HFFc6 (cell line): ENCODE data around the gene ADAM8. TPM values are rescaled to one million over a fixed set of nuclear protein-coding genes. Genes with fewer than 3 reads are reported as not detected.

Experiments
- DNase-seq: peaks from one replicate; pipeline ENCODE4 v3.0.0-alpha.2; 2018
- H3K27ac Mint-ChIP-seq: 2 replicates; pipeline ENCODE4 v1.8.0; 2020; ENCODE audit warnings: mild to moderate bottlenecking, mixed read lengths
- H3K27me3 Mint-ChIP-seq: 2 replicates; pipeline ENCODE4 v1.8.0; 2021; ENCODE audit warnings: mild to moderate bottlenecking, moderate library complexity, mixed read lengths; ENCODE audit not compliant: insufficient read depth
- H3K36me3 Mint-ChIP-seq: 2 replicates; pipeline ENCODE4 v1.8.0; 2021; ENCODE audit warnings: low read depth, mixed read lengths
- H3K4me1 Mint-ChIP-seq: 2 replicates; pipeline ENCODE4 v1.8.0; 2020; ENCODE audit warnings: low read depth, mixed read lengths
- H3K4me3 Mint-ChIP-seq: 2 replicates; pipeline ENCODE4 v1.8.0; 2020; ENCODE audit warnings: mild to moderate bottlenecking, moderate library complexity, mixed read lengths
- H3K9me3 Mint-ChIP-seq: 2 replicates; pipeline ENCODE4 v1.8.0; 2020; ENCODE audit warnings: mild to moderate bottlenecking, mixed read lengths
- CTCF ChIP-seq: fragments of 200-600 bp; sonication (generic); IDR thresholded peaks from 2 replicates; pipeline ENCODE4 v1.5.0; 2021; ENCODE audit warnings: antibody characterized with exemption, mild to moderate bottlenecking
- total RNA-seq, 6 experiments: library from RNA; stranded (reverse); fragmentation: NEBNext Ultra II Directional; extraction: Animal tissue kit (Norgen Biotek cat#: 25700); gene quantifications; 2 replicates in 1 of 6; 3 replicates in 5 of 6; pipeline ENCODE4 v1.2.3, GENCODE V29; 2021

The ADAM8 gene
- total RNA-seq, 6 experiments from 2014 or later = 0.99 to 2.9 (median 1.2) TPM

GRCh38 chr10:133219782-133220181, 56.9 kb downstream of the ADAM8 start:
- Mint-ChIP-seq H3K36me3 (no peaks in the 10 kb centered on the region), H3K27ac (no peak overlapping the region), H3K4me1 (no peaks in the 10 kb centered on the region), H3K9me3 (peaks cover 18% of the 10 kb centered on the region; the same call in 1 of the 2 replicates), H3K4me3 (no peak overlapping the region), H3K27me3 (peaks cover 2% of the 10 kb centered on the region)
- TF ChIP-seq CTCF = no peak
- no peak for DNase-seq

GRCh38 chr10:133218891-133219290, 57.8 kb downstream of the ADAM8 start:
- Mint-ChIP-seq H3K4me3 (no peak overlapping the region), H3K9me3 (peaks cover 18% of the 10 kb centered on the region; the same call in 1 of the 2 replicates), H3K27ac (no peak overlapping the region), H3K36me3 (no peaks in the 10 kb centered on the region), H3K27me3 (peaks cover 2% of the 10 kb centered on the region), H3K4me1 (no peaks in the 10 kb centered on the region)
- TF ChIP-seq CTCF = no peak
- DNase-seq = no peak

- no peaks in the 10 kb centered on the region for H3K4me1 Mint-ChIP-seq
Measured at GRCh38 chr10:133217800-133218589, 58.7 kb downstream of the ADAM8 start.

GRCh38 chr10:133216776-133217175, 59.9 kb downstream of the ADAM8 start:
- Mint-ChIP-seq H3K27ac (no peak overlapping the region), H3K4me3 (no peak overlapping the region), H3K4me1 (no peaks in the 10 kb centered on the region), H3K9me3 (peaks cover 23% of the 10 kb centered on the region; the same call in 1 of the 2 replicates), H3K27me3 (peaks cover 4% of the 10 kb centered on the region), H3K36me3 (no peaks in the 10 kb centered on the region)
- no peak for DNase-seq
- TF ChIP-seq CTCF = no peak

More at GRCh38 chr10:133217800-133218589, 58.7 kb downstream of the ADAM8 start:
- Mint-ChIP-seq H3K9me3 (peaks cover 18% of the 10 kb centered on the region; the same call in 1 of the 2 replicates), H3K4me3 (no peak overlapping the region), H3K27me3 (peaks cover 2% of the 10 kb centered on the region), H3K27ac (no peak overlapping the region), H3K36me3 (no peaks in the 10 kb centered on the region)
- TF ChIP-seq CTCF = no peak
- DNase-seq = no peak

- H3K36me3 Mint-ChIP-seq = no peaks in the 10 kb centered on the region
- H3K4me1 Mint-ChIP-seq = no peaks in the 10 kb centered on the region
- no peak for DNase-seq
- H3K4me3 Mint-ChIP-seq = no peak overlapping the region
- peaks cover 4% of the 10 kb centered on the region for H3K27me3 Mint-ChIP-seq
- no peak for TF ChIP-seq CTCF
- peaks cover 19% of the 10 kb centered on the region; the same call in 1 of the 2 replicates for H3K9me3 Mint-ChIP-seq
- no peak overlapping the region for H3K27ac Mint-ChIP-seq
Measured at GRCh38 chr10:133215586-133215985, 61.1 kb downstream of the ADAM8 start.
